Epithelial cell of esophagus (primary cell): ENCODE measurements around the gene SPOCK1.

Experiments
- DNase-seq: peaks from one replicate; pipeline ENCODE4 v3.0.0; 2010; ENCODE audit warnings: low read depth
- H3K4me3 ChIP-seq: 2 replicates; pipeline ENCODE4 v1.5.1; 2011; ENCODE audit warnings: mild to moderate bottlenecking, low read length, control low read depth
- CTCF ChIP-seq: IDR thresholded peaks from 2 replicates; pipeline ENCODE4 v1.5.1; 2011; ENCODE audit warnings: low read depth, mild to moderate bottlenecking, low read length, control low read depth, inconsistent platforms; ENCODE audit not compliant: insufficient read depth; ENCODE audit errors: missing control alignments

The SPOCK1 gene

GRCh38 chr5:137269946-137270345, 229.2 kb downstream of the SPOCK1 start:
- no peak for DNase-seq

GRCh38 chr5:137269274-137269673, 229.9 kb downstream of the SPOCK1 start:
- TF ChIP-seq CTCF = no peak
- H3K4me3 ChIP-seq = no peak overlapping the region
- no peak for DNase-seq

More at GRCh38 chr5:137269946-137270345, 229.2 kb downstream of the SPOCK1 start:
- H3K4me3 ChIP-seq = no peak overlapping the region
- TF ChIP-seq CTCF = no peak

GRCh38 chr5:137268646-137269045, 230.5 kb downstream of the SPOCK1 start:
- TF ChIP-seq CTCF = no peak
- H3K4me3 ChIP-seq = no peak overlapping the region
- no peak for DNase-seq

GRCh38 chr5:137266186-137266585, 232.9 kb downstream of the SPOCK1 start:
- TF ChIP-seq CTCF = no peak
- no peak overlapping the region for H3K4me3 ChIP-seq
- no peak for DNase-seq

- DNase-seq = peak; percentile 26
- TF ChIP-seq CTCF = no peak
- no peak overlapping the region for H3K4me3 ChIP-seq
These were observed 233.7 kb downstream of the SPOCK1 start for GRCh38 chr5:137265457-137265856.

- TF ChIP-seq CTCF = no peak
- no peak overlapping the region for H3K4me3 ChIP-seq
- no peak for DNase-seq
These were observed 234.6 kb downstream of the SPOCK1 start for GRCh38 chr5:137264573-137264972.

- no peak overlapping the region for H3K4me3 ChIP-seq
- TF ChIP-seq CTCF = no peak
- no peak for DNase-seq
These were observed 235.1 kb downstream of the SPOCK1 start for GRCh38 chr5:137264041-137264440.
